Stimulated activated naive B cell treated with anti-CD40 and anti-IgM and Interleukin-4, amounts not matched to agents 10 μg/mL and 1 μg/mL and 100 μg/mL, for 72 hours (primary cell): ENCODE measurements around the gene AOPEP.
A peak's percentile ranks its signal among the peaks of the same experiment; 100 is the strongest.

Experiments used
- ATAC-seq, 2 donors: fragments of 150-1000 bp; cut with Tn5 transposase; replicated peaks; 2 replicates each; pipeline ENCODE4 v1.10.0; 2021; ENCODE audit warnings: moderate library complexity in 1 of 2
- DNase-seq: peaks from one replicate; pipeline ENCODE4 v3.0.0; 2021
- H3K27ac Mint-ChIP-seq: one replicate; pipeline ENCODE4 v1.8.0; 2022; ENCODE audit warnings: mild to moderate bottlenecking, mixed read lengths
- H3K27me3 Mint-ChIP-seq, 2 donors: one replicate each; pipeline ENCODE4 v1.8.0; 2022; ENCODE audit warnings: mixed read lengths in 2 of 2
- H3K36me3 Mint-ChIP-seq, 2 donors: one replicate each; pipeline ENCODE4 v1.8.0; 2022; ENCODE audit warnings: mixed read lengths in 2 of 2, mild to moderate bottlenecking in 1 of 2
- H3K4me1 Mint-ChIP-seq, 2 donors: one replicate each; pipeline ENCODE4 v1.8.0; 2022; ENCODE audit warnings: mixed read lengths in 2 of 2, mild to moderate bottlenecking in 1 of 2
- H3K4me3 Mint-ChIP-seq, 2 donors: one replicate each; pipeline ENCODE4 v1.8.0; 2022; ENCODE audit warnings: mild to moderate bottlenecking in 2 of 2, mixed read lengths in 2 of 2, moderate library complexity in 1 of 2
- H3K9me3 Mint-ChIP-seq, 2 donors: one replicate each; pipeline ENCODE4 v1.8.0; 2022; ENCODE audit warnings: mixed read lengths in 2 of 2, mild to moderate bottlenecking in 1 of 2

The AOPEP gene

DNA sequence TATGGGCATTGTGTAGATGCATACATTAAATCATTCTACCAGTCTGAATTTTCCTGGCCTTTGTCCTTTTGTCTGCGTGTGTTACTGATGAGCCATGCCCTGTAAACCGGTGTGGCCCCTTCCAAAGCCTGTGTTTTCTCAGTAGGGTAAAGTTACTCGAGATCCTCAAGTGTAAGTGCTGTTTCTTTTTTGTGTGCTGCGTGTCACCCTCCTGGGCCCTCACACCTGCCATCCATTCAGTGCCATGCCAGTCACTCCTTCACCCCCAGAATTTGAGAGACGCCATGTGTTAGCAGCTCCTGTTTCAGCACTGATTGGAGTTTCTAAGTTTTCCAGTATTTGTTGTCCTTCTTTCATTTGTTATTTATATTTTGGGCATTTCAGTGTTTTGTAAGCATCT is 302.8 kb downstream of the AOPEP start:
- Mint-ChIP-seq H3K27ac (no peak overlapping the region), H3K9me3 (no peaks in the 10 kb centered on the region), H3K4me3 (no peak overlapping the region), H3K36me3 (peaks cover 0 to 9% of the 10 kb centered on the region in 2 donors), H3K4me1 (peaks cover 0 to 13% of the 10 kb centered on the region in 2 donors), H3K27me3 (no peaks in the 10 kb centered on the region)
- no peak for ATAC-seq
- no peak for DNase-seq

DNA sequence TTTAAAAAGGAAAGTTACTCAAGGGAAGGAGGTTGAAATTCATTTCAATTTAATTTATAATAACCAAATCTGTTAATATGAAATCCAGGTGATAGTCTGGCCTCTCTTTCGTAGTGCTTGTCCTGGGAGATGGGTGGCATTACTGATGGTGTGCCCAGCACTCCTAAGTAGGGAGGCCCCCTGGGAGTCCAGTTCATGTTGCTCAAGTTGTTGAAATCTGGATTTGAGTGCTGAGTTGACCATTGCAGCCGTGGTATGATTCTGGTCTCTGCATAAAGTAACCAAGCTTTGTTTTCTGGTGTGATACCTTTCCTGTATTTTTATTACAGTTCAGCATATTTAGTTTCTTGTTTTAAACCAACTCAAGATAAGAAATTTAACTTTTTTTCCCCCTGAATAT is 303.2 kb downstream of the AOPEP start:
- Mint-ChIP-seq H3K36me3 (peaks cover 0 to 12% of the 10 kb centered on the region in 2 donors), H3K9me3 (no peaks in the 10 kb centered on the region), H3K4me3 (no peak overlapping the region), H3K27me3 (no peaks in the 10 kb centered on the region), H3K4me1 (peaks cover 0 to 13% of the 10 kb centered on the region in 2 donors), H3K27ac (no peak overlapping the region)
- DNase-seq (no peak), ATAC-seq (no peak)

DNA sequence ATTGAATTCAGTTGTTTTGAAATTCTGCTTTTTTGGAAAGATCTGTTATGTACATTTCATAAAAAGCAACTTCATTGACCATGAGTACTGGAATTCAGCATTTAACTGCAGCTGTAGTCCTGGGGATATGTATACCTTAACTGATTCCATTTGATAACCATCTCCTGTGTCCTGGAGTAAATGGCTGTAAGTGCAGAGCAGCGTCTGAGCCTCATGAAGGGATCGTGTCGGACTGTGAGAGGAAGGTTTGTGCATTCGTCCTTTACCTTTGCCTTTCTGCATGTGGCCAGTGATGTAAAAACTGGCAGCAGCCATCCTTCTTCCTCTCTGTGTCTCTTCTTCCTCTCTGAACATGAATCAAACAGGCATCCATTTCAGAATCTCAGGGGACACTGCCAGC is 303.8 kb downstream of the AOPEP start:
- Mint-ChIP-seq H3K36me3 (peaks cover 2 to 12% of the 10 kb centered on the region in 2 donors), H3K27ac (no peak overlapping the region), H3K9me3 (no peaks in the 10 kb centered on the region), H3K4me3 (no peak overlapping the region), H3K4me1 (peaks cover 0 to 13% of the 10 kb centered on the region in 2 donors), H3K27me3 (no peaks in the 10 kb centered on the region)
- DNase-seq = no peak
- no peak for ATAC-seq

DNA sequence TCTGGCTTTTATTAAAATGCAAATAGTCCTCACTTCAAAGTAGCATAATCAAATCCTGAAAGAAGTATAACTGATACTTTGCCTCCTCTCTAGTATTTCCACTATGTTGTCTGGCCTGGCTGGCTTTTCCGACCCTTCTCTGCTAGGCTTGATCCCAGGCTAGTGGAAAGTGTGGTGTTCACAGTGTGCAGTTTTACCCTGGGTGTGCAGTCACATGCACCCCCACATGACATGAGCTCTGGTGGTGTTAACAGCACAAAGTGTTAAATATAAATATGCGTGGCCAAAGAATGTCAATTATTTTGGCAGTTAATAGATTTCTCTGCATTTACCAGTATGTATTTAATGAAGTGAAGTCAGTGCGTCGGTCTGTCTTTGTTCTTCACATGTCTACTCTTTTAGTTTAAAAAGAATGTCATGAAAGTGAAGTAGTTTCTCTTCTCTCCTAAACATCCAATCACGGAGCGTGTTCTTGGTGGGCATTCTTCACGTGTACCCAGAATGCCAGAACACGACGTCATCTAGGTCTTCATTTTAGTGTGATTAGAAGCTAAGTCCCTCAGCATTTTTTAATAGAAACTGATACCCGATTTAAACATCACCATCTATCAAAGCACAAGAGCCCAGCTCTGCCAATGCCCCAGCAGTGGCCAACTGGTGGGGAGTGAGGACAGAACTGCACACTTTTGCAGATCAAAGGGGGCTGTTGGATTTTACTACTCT is 304.6 kb downstream of the AOPEP start:
- Mint-ChIP-seq H3K27ac (no peak overlapping the region), H3K36me3 (peaks cover 2 to 12% of the 10 kb centered on the region in 2 donors), H3K4me3 (no peak overlapping the region), H3K27me3 (no peaks in the 10 kb centered on the region), H3K4me1 (peaks cover 0 to 13% of the 10 kb centered on the region in 2 donors), H3K9me3 (no peaks in the 10 kb centered on the region)
- DNase-seq (no peak), ATAC-seq (no peak)

DNA sequence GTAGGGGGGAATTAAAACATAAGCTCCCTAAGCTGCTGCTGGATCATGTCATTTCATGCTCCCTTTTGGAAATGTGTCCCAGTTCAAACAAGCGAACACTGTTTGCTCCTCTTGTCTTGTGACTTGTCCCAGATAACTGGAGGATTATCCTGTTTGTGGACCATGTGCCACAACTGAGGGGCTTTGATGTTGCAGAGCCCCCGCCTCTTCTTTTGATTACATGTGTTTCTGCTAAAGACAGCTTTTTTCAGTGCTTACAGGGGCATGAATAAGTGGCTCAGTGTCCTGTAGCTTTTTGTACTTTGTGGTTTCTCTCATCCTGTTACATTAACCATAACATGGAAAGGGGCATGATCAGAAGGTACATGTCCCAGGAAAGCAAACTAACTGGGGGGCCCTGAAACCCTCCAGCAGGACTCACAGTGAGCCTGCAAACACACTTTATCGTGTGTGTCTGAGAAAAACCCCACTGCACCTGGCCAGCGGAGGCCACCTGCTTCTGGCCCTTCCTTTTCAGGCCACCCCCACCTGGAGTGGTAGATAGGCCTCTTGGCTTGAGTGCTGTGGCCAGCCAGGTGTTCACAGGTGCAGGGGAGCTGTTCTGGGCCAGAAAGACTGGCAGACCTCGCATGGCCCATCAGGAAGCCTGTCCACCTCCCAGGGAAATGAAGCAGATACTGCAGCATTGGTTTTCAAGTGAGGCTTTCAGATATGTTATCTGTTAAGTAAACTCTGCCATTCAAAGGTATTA is 305.4 kb downstream of the AOPEP start:
- Mint-ChIP-seq H3K36me3 (peaks cover 4 to 12% of the 10 kb centered on the region in 2 donors), H3K9me3 (no peaks in the 10 kb centered on the region), H3K27me3 (no peaks in the 10 kb centered on the region), H3K4me3 (no peak overlapping the region), H3K4me1 (peaks cover 5 to 13% of the 10 kb centered on the region in 2 donors), H3K27ac (no peak overlapping the region)
- ATAC-seq (no peak), DNase-seq (no peak)

DNA sequence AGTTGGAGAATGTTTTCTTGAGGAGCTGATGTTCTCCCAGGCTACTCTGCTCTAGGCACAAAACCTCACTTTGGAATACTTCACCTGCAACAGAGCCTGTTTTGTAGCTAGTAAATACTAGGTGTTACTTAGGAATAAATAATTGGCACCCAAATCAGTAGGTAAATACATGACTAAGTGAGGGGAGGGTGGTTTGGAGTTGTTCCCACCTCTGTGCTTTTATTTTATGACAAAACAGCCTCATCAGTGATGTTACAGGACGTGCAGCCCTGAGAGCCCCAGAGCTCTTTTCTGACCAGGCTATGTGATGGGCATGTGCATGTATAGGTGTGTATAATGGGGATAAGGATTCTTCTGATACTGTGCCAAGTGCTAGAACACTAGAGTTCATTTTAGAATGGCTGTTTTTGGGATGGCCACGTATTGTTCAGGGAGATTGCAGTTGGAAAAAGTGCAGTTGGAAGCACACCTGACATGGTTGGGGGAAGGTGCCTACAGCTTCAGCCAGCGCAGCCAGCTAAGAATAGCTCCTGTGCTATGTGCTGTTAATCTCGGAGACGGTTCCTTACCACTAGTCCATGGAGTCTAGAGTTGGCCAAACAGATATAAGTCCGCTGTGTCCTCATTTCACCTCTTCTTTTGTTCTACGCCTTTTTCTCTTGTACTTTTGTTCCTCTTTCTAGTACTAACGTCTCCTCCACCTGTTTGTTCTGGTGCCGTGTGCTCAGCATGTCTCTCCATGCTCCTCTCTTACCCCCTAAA is 306.3 kb downstream of the AOPEP start:
- Mint-ChIP-seq H3K9me3 (no peaks in the 10 kb centered on the region), H3K27ac (no peak overlapping the region), H3K4me1 (peaks cover 5 to 13% of the 10 kb centered on the region in 2 donors), H3K4me3 (no peak overlapping the region), H3K36me3 (peaks cover 4 to 12% of the 10 kb centered on the region in 2 donors), H3K27me3 (no peaks in the 10 kb centered on the region)
- DNase-seq = no peak
- no peak for ATAC-seq

DNA sequence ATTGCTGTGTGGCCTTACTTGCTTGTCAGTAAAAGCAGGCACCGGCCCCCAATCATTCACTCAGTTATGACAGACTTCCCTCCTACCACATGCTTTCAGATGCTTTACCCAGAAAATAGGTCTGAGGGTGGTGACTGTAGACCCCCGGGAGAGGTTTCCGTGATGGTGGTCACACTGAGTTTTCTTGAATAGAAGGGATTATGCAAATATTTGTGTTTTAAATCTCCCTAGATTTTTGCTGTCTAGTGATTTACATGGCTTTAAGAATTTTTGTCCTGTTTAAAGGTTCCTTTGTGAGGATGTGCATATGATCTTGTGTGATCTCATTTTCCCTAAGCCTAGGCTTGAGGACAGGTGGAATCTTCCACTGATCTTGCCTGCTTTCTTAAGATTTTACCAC is 309.3 kb downstream of the AOPEP start:
- no peak overlapping the region for H3K4me3 Mint-ChIP-seq
- no peak overlapping the region for H3K27ac Mint-ChIP-seq
- H3K27me3 Mint-ChIP-seq = no peaks in the 10 kb centered on the region
- H3K9me3 Mint-ChIP-seq = no peaks in the 10 kb centered on the region
- peaks cover 5 to 10% of the 10 kb centered on the region in 2 donors for H3K4me1 Mint-ChIP-seq
- no peak for DNase-seq
- peaks cover 4 to 5% of the 10 kb centered on the region in 2 donors for H3K36me3 Mint-ChIP-seq
- ATAC-seq = no peak

DNA sequence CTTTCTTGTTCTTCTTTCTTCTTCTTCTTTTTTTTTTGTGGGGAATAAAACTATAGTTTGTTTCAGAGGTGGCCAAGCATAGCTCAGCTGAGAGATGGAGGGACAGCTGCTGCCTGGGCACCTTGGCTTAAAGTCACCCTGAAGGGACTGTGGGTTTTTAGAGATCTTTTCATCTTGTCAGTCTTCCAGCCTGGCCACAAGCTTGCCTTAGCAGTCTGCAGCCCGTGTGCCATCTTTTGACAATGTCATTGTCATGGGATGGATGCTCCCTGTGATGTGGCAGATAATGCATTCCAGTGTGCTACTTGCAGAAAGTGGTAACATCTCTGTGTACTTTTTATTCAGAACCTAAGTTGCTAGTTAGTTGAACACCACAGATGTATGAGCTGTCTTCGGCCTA is 310.2 kb downstream of the AOPEP start:
- Mint-ChIP-seq H3K4me3 (no peak overlapping the region), H3K36me3 (peaks cover 3 to 4% of the 10 kb centered on the region in 2 donors), H3K4me1 (peaks cover 5 to 7% of the 10 kb centered on the region in 2 donors), H3K27me3 (no peaks in the 10 kb centered on the region), H3K27ac (peak overlapping the region; percentile 76), H3K9me3 (no peaks in the 10 kb centered on the region)
- DNase-seq (no peak), ATAC-seq (no peak)

DNA sequence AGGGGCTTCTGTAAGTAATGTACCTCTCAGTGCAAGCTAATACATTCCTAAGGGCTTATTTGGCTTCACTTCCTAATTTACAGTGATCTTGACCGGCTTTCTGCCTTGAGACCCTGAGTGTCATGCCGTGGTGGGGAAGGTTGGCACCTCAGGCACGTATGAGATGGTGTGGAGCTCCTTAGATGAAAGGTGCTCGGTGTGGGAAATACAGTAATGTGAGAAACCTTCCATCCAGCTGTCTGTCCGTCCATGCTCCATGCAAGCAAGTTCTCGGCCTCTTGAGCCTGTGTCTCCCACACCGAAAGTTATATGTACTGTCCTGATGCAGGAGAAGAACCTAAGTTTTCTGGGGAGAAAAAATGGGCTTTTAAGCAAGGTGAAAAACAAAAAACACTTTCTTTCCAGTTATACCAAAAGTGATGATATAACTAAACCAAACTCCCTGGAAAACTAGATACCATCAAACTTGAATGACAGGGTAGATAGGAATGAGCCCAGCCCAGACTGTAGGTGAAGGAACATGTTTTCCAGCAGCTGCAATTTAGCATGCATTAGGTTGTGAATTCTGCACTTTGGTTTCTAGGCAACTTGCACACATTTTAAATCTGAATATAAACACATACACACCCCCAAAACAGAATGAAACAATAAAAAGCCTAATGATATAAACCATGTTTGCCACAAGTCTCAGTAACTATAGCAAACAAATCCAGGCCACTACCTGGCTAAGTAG is 311.5 kb downstream of the AOPEP start:
- DNase-seq = no peak
- Mint-ChIP-seq H3K36me3 (peaks cover 3 to 6% of the 10 kb centered on the region in 2 donors), H3K27ac (no peak overlapping the region), H3K4me3 (no peak overlapping the region), H3K27me3 (no peaks in the 10 kb centered on the region), H3K4me1 (peaks cover 3 to 5% of the 10 kb centered on the region in 2 donors), H3K9me3 (no peaks in the 10 kb centered on the region)
- ATAC-seq = no peak

DNA sequence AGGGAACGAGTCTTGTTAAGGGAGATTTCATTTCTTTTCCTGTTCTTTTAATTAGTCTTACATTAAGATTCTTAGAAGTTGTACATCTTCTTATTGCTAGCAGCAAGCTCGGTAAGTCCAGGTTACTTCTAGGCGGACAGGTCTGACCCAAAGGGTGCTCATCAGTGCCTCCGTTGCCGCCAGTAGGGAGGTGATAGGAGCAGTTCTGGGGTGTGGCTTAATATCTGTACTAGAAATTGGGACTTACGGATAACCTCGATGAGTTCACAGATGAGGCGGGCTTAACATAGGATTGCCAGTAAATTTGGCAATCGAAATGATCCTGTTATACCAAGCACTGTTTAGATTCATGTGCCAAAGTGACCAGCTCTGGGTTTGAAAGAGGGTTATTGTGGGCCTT is 312.2 kb downstream of the AOPEP start:
- H3K9me3 Mint-ChIP-seq = no peaks in the 10 kb centered on the region
- peaks cover 0 to 5% of the 10 kb centered on the region in 2 donors for H3K4me1 Mint-ChIP-seq
- no peak overlapping the region for H3K4me3 Mint-ChIP-seq
- DNase-seq = no peak
- peaks cover 3 to 6% of the 10 kb centered on the region in 2 donors for H3K36me3 Mint-ChIP-seq
- no peak for ATAC-seq
- no peak overlapping the region for H3K27ac Mint-ChIP-seq
- H3K27me3 Mint-ChIP-seq = no peaks in the 10 kb centered on the region

DNA sequence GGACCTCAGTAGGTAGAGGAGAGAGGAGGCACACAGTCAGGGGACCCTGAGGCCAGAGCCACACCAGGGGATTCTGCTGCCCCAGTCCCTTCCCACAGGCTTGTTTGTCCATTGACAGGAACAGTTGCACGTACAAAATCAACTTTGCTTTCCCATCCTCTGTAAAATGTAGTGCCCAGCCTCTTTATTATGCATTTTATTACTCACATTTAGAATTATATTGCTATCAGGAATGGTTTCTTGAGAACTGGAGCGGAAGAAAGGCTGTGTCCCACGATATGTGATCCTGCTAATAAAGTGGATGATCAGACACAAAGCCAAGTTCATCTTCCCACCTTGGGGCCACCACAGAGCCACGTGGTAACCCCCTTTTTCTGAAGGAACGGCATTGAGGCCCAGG is 313.6 kb downstream of the AOPEP start:
- Mint-ChIP-seq H3K4me3 (no peak overlapping the region), H3K4me1 (peaks cover 0 to 5% of the 10 kb centered on the region in 2 donors), H3K27ac (no peak overlapping the region), H3K36me3 (peaks cover 8 to 13% of the 10 kb centered on the region in 2 donors), H3K9me3 (no peaks in the 10 kb centered on the region), H3K27me3 (peaks cover 0 to 5% of the 10 kb centered on the region in 2 donors)
- DNase-seq = no peak
- ATAC-seq = no peak

DNA sequence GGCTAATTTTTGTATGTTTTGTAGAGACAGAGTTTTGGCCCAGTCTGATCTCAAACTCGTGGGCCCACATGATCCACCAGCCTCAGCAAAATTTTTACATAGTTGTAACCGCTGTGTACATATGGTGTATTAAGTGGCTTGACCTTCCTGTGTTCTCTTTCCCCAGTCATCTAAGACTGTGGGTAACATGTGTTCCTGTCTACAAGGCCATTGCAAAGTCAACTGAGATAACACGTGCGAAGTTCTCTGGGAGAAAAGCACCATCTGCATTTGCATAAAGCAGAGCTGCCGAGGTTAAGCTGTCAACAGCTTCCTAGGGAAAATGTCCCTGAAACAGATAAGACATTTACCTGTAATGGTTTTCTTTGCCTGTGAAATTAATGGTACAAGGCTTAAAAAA is 317.3 kb downstream of the AOPEP start:
- no peaks in the 10 kb centered on the region for H3K9me3 Mint-ChIP-seq
- H3K27me3 Mint-ChIP-seq = peaks cover 3 to 9% of the 10 kb centered on the region in 2 donors
- no peak for DNase-seq
- no peak overlapping the region for H3K27ac Mint-ChIP-seq
- no peak for ATAC-seq
- H3K4me3 Mint-ChIP-seq = no peak overlapping the region
- H3K4me1 Mint-ChIP-seq = peaks cover 3 to 5% of the 10 kb centered on the region in 2 donors
- peaks cover 8 to 11% of the 10 kb centered on the region in 2 donors for H3K36me3 Mint-ChIP-seq

DNA sequence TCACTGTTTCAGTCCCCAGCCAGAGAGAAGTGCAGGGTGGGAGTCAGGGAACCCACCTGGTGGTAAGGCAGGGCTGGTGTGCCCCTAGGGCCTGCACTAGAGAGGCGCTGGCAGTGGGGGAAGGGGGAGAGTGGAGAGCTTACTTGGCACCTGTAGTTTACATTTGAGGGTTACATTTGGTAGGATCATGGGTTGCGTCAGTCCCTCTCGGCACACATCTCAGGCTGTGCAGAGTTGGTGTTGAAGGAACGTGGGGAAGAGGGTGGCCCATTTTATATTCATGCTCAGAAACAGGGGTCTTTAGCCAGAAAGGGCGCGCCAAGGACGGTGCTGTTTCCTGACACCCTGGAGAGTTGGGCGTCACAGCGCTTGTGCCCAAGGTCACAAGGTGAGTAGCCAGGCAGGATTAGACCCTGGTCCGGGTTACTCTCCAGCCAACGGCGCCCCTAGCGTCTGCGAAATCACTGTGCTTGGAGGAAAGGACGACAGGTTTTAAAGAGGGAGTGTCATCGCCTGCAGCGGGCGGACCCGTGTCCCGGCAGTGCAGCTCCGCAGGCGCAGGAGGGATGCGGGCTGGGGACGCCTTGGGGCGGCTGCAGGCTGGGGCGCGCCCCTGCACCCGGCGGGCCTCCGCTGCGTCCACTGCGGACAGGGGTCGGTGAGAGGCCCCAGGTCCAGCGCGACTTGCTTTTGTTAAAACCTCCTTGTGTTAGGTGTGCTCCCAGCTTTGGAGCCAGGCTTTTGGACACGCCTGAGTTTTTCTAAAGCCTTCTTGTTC is 318.4 kb downstream of the AOPEP start:
- Mint-ChIP-seq H3K4me1 (peaks cover 5 to 8% of the 10 kb centered on the region in 2 donors), H3K9me3 (no peaks in the 10 kb centered on the region), H3K4me3 (no peak overlapping the region), H3K36me3 (peaks cover 8 to 11% of the 10 kb centered on the region in 2 donors), H3K27ac (no peak overlapping the region), H3K27me3 (peaks cover 5 to 11% of the 10 kb centered on the region in 2 donors)
- DNase-seq = no peak
- no peak for ATAC-seq
